ENCODE measurements around the gene TMEM169. TPM values are rescaled to one million over a fixed set of nuclear protein-coding genes. Genes with fewer than 3 reads are reported as not detected.

Gene TMEM169
- total RNA-seq, 1 donor from 2014 or later = 29.7 TPM

DNA sequence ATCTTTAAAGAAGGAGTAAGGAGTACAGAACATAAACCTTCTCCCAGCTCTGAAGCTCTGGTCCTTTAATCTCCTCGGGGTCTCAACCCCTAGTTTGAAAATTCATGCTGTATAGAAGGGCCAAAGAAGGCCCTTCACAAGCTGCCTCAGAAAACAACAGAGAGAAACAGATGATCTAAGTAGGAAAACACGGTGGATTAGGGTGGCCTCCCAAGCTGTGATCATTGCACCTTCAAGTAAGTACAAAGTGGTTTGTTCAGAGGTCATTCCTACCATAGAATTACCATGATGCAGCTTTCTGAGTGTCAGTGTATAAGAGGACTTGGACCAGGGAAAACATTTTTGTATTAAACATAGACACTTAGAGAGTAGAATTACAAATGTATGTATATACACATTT lies 10.9 kb downstream of the TMEM169 start:
- no peak for TF ChIP-seq CTCF (conservative IDR thresholded peaks at IDR 0.05)
- Mint-ChIP-seq H3K9me3 (no peaks in the 10 kb centered on the region), H3K4me1 (no peaks in the 10 kb centered on the region), H3K27ac (ENCODE audit: unreplicated experiment) (no peak overlapping the region), H3K27me3 (ENCODE audit: low read depth) (no peaks in the 10 kb centered on the region), H3K4me3 (no peak overlapping the region), H3K36me3 (ENCODE audit: low read depth) (peaks cover 16% of the 10 kb centered on the region)
- DNase-seq (ENCODE audit: low read depth, low spot score) = no peak

DNA sequence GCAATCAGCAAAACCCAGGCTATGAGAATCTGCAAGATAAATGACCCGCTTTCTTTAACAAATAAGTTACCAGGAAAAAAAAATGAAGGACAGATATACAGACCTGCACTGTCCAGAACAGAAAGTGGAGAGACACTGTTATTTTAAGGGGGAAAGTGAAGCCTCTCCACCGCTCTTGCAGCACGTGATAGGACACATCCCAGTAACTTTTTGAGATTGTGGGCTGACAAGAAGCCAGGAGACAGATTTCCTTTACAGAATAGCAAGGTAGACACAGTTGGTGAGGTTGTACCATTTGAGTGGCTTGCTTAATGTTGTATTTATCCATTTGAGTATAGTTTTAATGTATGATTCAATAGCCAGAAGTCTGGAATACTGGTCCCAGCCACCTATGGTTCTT lies 13.0 kb downstream of the TMEM169 start:
- no peaks in the 10 kb centered on the region for H3K9me3 Mint-ChIP-seq
- DNase-seq (ENCODE audit: low read depth, low spot score) = no peak
- no peaks in the 10 kb centered on the region for H3K27me3 Mint-ChIP-seq (ENCODE audit: low read depth)
- no peak for TF ChIP-seq CTCF (conservative IDR thresholded peaks at IDR 0.05)
- peaks cover 11% of the 10 kb centered on the region for H3K36me3 Mint-ChIP-seq (ENCODE audit: low read depth)
- no peak overlapping the region for H3K27ac Mint-ChIP-seq (ENCODE audit: unreplicated experiment)
- no peak overlapping the region for H3K4me3 Mint-ChIP-seq
- no peaks in the 10 kb centered on the region for H3K4me1 Mint-ChIP-seq

GRCh38 chr2:216098421-216099334 lies 17.0 kb downstream of the TMEM169 start:
- H3K27me3 Mint-ChIP-seq (ENCODE audit: low read depth) = no peaks in the 10 kb centered on the region
- H3K4me1 Mint-ChIP-seq = no peaks in the 10 kb centered on the region
- DNase-seq (ENCODE audit: low read depth, low spot score) = no peak
- peaks cover 25% of the 10 kb centered on the region for H3K36me3 Mint-ChIP-seq (ENCODE audit: low read depth)
- H3K4me3 Mint-ChIP-seq = no peak overlapping the region
- H3K9me3 Mint-ChIP-seq = no peaks in the 10 kb centered on the region
- TF ChIP-seq CTCF (conservative IDR thresholded peaks at IDR 0.05) = no peak
- H3K27ac Mint-ChIP-seq (ENCODE audit: unreplicated experiment) = no peak overlapping the region

DNA sequence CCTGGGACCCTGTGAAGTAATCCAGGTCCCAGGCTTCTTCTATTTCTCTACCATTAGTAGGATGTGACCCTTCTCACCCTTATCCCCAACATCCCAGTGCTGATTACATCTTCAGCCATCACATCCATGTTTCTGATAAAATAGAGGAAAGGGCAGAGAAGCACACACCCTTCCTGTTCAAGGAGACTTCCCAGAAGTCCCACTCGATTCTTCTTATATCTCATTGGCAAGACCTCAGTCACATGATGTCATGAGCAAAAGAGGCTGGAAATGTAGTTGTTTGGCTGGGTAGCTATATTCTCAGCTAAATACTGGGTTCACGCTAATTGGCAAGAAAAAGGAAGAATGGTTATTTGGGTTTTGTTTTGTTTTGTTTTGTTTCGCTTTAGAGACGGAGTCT lies 19.4 kb downstream of the TMEM169 start:
- Mint-ChIP-seq H3K36me3 (ENCODE audit: low read depth) (peaks cover 24% of the 10 kb centered on the region), H3K4me3 (no peak overlapping the region), H3K9me3 (no peaks in the 10 kb centered on the region), H3K27ac (ENCODE audit: unreplicated experiment) (no peak overlapping the region), H3K27me3 (ENCODE audit: low read depth) (no peaks in the 10 kb centered on the region), H3K4me1 (peaks cover 18% of the 10 kb centered on the region)
- DNase-seq (ENCODE audit: low read depth, low spot score) = no peak
- no peak for TF ChIP-seq CTCF (conservative IDR thresholded peaks at IDR 0.05)

DNA sequence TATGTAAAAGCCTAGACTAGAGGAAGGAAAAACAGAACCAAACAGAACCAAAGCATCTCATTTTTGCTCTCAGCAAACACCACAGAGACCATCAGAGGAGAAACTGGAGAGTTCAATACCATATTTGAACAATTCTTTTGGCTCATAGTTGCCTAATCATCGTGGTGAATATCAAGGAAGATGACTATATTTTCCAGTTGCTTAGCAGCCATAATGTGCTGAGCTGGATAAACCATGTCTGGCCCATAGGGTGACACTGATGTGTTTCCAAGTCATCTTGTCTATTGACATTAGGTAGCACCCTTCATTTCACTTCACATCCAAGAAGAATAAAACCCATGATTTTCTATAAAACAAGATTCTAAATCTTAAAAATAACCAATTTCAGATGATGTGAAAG lies 21.5 kb downstream of the TMEM169 start:
- H3K36me3 Mint-ChIP-seq (ENCODE audit: low read depth) = peaks cover 24% of the 10 kb centered on the region
- no peak overlapping the region for H3K4me3 Mint-ChIP-seq
- no peak for TF ChIP-seq CTCF (conservative IDR thresholded peaks at IDR 0.05)
- no peak for DNase-seq (ENCODE audit: low read depth, low spot score)
- H3K27ac Mint-ChIP-seq (ENCODE audit: unreplicated experiment) = no peak overlapping the region
- no peaks in the 10 kb centered on the region for H3K27me3 Mint-ChIP-seq (ENCODE audit: low read depth)
- H3K9me3 Mint-ChIP-seq = no peaks in the 10 kb centered on the region
- peaks cover 28% of the 10 kb centered on the region for H3K4me1 Mint-ChIP-seq

All from neural crest cell (in vitro differentiated cells).